ENCODE results near the gene RAPGEF4.

DNA sequence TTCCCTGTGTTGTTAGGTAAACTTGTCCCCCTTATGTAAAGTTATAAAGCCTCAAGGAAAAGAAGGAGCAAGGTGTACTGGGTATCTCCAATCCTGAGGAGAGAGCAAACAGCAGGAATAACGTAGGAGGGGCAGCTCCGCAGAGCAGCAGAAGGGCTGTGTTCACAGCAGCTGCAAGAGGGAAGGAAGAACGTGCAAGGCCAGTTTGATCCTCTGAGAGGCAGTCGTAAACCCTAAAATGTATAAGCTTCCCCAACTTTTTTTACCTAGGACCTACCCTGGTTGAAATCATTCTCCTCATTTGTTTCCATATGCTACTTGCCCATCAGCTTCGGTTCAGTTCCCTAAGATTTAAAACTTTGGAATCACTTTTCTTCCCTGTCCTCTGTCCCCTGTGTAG, 288.1 kb downstream of the RAPGEF4 start:
- TF ChIP-seq, protein P1, sequence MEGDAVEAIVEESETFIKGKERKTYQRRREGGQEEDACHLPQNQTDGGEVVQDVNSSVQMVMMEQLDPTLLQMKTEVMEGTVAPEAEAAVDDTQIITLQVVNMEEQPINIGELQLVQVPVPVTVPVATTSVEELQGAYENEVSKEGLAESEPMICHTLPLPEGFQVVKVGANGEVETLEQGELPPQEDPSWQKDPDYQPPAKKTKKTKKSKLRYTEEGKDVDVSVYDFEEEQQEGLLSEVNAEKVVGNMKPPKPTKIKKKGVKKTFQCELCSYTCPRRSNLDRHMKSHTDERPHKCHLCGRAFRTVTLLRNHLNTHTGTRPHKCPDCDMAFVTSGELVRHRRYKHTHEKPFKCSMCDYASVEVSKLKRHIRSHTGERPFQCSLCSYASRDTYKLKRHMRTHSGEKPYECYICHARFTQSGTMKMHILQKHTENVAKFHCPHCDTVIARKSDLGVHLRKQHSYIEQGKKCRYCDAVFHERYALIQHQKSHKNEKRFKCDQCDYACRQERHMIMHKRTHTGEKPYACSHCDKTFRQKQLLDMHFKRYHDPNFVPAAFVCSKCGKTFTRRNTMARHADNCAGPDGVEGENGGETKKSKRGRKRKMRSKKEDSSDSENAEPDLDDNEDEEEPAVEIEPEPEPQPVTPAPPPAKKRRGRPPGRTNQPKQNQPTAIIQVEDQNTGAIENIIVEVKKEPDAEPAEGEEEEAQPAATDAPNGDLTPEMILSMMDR (IDR thresholded peaks at IDR 0.05): no peak
- no peak for TF ChIP-seq POLR2A (IDR thresholded peaks at IDR 0.05)
